ENCODE results near the gene SLC12A5. TPM values are rescaled to one million over a fixed set of nuclear protein-coding genes. Genes with fewer than 3 reads are reported as not detected.
A peak's percentile ranks its signal among the peaks of the same experiment; 100 is the strongest.

Gene SLC12A5
- total RNA-seq, 1 experiment from 2014 or later = 7.2 TPM

GRCh38 chr20:46013322-46013828, 15.6 kb upstream of the SLC12A5 start:
- POLR2A ChIA-PET = interaction anchor here (0.5 to 1.8 kb wide), 3 partner anchors 45 to 266 kb away, joined by 3 to 4 read pairs (median 3); no protein-coding TSS in a partner anchor
- TF ChIP-seq FOXP4 (CRISPR knock-in tag; IDR thresholded peaks at IDR 0.05) (no peak), GRHL2 (CRISPR knock-in tag; IDR thresholded peaks at IDR 0.05; ENCODE audit: insufficient replicate concordance, severe bottlenecking) (no peak), E2F4 (CRISPR knock-in tag; IDR thresholded peaks at IDR 0.05; ENCODE audit: borderline replicate concordance, low read depth) (no peak), ZNF219 (CRISPR knock-in tag; IDR thresholded peaks at IDR 0.05; ENCODE audit: borderline replicate concordance) (no peak), ZNF281 (CRISPR knock-in tag; IDR thresholded peaks at IDR 0.05) (no peak)
- ATAC-seq (no peak), DNase-seq (ENCODE audit: low spot score) (no peak)
- Mint-ChIP-seq H3K36me3 (no peaks in the 10 kb centered on the region), H3K4me3 (peak overlapping the region; percentile 65), H3K27me3 (ENCODE audit: low read depth) (peaks cover 31% of the 10 kb centered on the region), H3K4me1 (peaks cover 44% of the 10 kb centered on the region), H3K27ac (no peak overlapping the region), H3K9me3 (peaks cover 3% of the 10 kb centered on the region; the same call in 1 of the 2 replicates)
- CTCF ChIA-PET = interaction anchor here (0.5 to 6.2 kb wide), 34 partner anchors 9 to 1886 kb away, joined by 3 to 235 read pairs (median 5); partner anchors contain the start of genes PCIF1 and SLC12A5

GRCh38 chr20:46013829-46014516, 15.0 kb upstream of the SLC12A5 start:
- peak; percentile 91 for DNase-seq (ENCODE audit: low spot score)
- no peak for TF ChIP-seq AR (CRISPR knock-in tag; IDR thresholded peaks at IDR 0.05)
- TF ChIP-seq FOXK1 (CRISPR knock-in tag; IDR thresholded peaks at IDR 0.05) = peak; percentile 49; the same call in 1 of the 2 replicates
- TF ChIP-seq ZNF317 (CRISPR knock-in tag; IDR thresholded peaks at IDR 0.05; ENCODE audit: borderline replicate concordance, low read depth) = 0 out of 2 replicates have a peak, but pooled peaks have one; percentile 49
- TF ChIP-seq NR3C1 (CRISPR knock-in tag; conservative IDR thresholded peaks at IDR 0.05; ENCODE audit: low read depth) = no peak
- peak; percentile 94 for TF ChIP-seq MAX (CRISPR knock-in tag; IDR thresholded peaks at IDR 0.05)
- no peak for TF ChIP-seq ZNF512 (CRISPR knock-in tag; IDR thresholded peaks at IDR 0.05; ENCODE audit: borderline replicate concordance)
- TF ChIP-seq TCF7 (CRISPR knock-in tag; IDR thresholded peaks at IDR 0.05; ENCODE audit: low read depth) = no peak
- no peak for TF ChIP-seq JAZF1 (CRISPR knock-in tag; IDR thresholded peaks at IDR 0.05)
- no peak for TF ChIP-seq USF2 (CRISPR knock-in tag; IDR thresholded peaks at IDR 0.05)
- TF ChIP-seq MYBL2 (CRISPR knock-in tag; IDR thresholded peaks at IDR 0.05) = 0 out of 2 replicates have a peak, but pooled peaks have one; percentile 23
- TF ChIP-seq SOX15 (CRISPR knock-in tag; IDR thresholded peaks at IDR 0.05) = no peak
- TF ChIP-seq SMAD3 (CRISPR knock-in tag; IDR thresholded peaks at IDR 0.05; ENCODE audit: borderline replicate concordance) = peak; percentile 73; the same call in 1 of the 2 replicates
- TF ChIP-seq KAT7 (CRISPR knock-in tag; IDR thresholded peaks at IDR 0.05; ENCODE audit: borderline replicate concordance) = no peak
- no peak for TF ChIP-seq NR2C2 (CRISPR knock-in tag; IDR thresholded peaks at IDR 0.05)

More at GRCh38 chr20:46013829-46014516, 15.0 kb upstream of the SLC12A5 start:
- ChIA-PET POLR2A (interaction anchor here (0.5 to 1.8 kb wide), 3 partner anchors 45 to 265 kb away, joined by 3 to 4 read pairs (median 3); no protein-coding TSS in a partner anchor), CTCF (interaction anchor here (0.5 to 6.2 kb wide), 39 partner anchors 9 to 1886 kb away, joined by 3 to 235 read pairs (median 4); partner anchors contain the start of genes PCIF1 and SLC12A5)
- peaks cover 31% of the 10 kb centered on the region for H3K27me3 Mint-ChIP-seq (ENCODE audit: low read depth)
- peak; percentile 60 for ATAC-seq
- H3K27ac Mint-ChIP-seq = no peak overlapping the region; the same call in 1 of the 2 replicates
- peak overlapping the region; percentile 65 for H3K4me3 Mint-ChIP-seq
- H3K9me3 Mint-ChIP-seq = peaks cover 3% of the 10 kb centered on the region; the same call in 1 of the 2 replicates
- no peaks in the 10 kb centered on the region for H3K36me3 Mint-ChIP-seq
- H3K4me1 Mint-ChIP-seq = peaks cover 39% of the 10 kb centered on the region
